IPS-20b (cell line): Measurements from ENCODE around the gene FANK1.
"Not testable (repeated sequence)": the region's sequence is repeated elsewhere in the genome, so short reads cannot be mapped to it uniquely, and the experiment has no call there.

ENCODE experiments used
- H3K27ac ChIP-seq: one replicate; pipeline ENCODE4 v1.5.1; 2013; ENCODE audit warnings: low read length
- H3K27me3 ChIP-seq: 2 replicates; pipeline ENCODE4 v1.6.1; 2013; ENCODE audit warnings: mild to moderate bottlenecking, low read length, inconsistent platforms; ENCODE audit not compliant: insufficient read depth
- H3K36me3 ChIP-seq: 2 replicates; pipeline ENCODE4 v1.6.1; 2013; ENCODE audit warnings: low read depth, mild to moderate bottlenecking, inconsistent platforms, low read length, moderate library complexity; ENCODE audit not compliant: insufficient read depth
- H3K4me1 ChIP-seq: 2 replicates; pipeline ENCODE4 v1.6.1; 2013; ENCODE audit warnings: mild to moderate bottlenecking, control low read depth, inconsistent platforms, low read length, moderate library complexity; ENCODE audit not compliant: insufficient read depth
- H3K4me3 ChIP-seq: 2 replicates; pipeline ENCODE4 v1.5.1; 2013; ENCODE audit warnings: mild to moderate bottlenecking, low read length, inconsistent platforms
- H3K9ac ChIP-seq: 2 replicates; pipeline ENCODE4 v1.6.1; 2013; ENCODE audit warnings: low read depth, mild to moderate bottlenecking, inconsistent platforms, low read length, moderate library complexity
- H3K9me3 ChIP-seq: 2 replicates; pipeline ENCODE4 v1.6.1; 2013; ENCODE audit warnings: mild to moderate bottlenecking, low read depth, low read length, inconsistent platforms; ENCODE audit not compliant: insufficient read depth

FANK1 gene

DNA sequence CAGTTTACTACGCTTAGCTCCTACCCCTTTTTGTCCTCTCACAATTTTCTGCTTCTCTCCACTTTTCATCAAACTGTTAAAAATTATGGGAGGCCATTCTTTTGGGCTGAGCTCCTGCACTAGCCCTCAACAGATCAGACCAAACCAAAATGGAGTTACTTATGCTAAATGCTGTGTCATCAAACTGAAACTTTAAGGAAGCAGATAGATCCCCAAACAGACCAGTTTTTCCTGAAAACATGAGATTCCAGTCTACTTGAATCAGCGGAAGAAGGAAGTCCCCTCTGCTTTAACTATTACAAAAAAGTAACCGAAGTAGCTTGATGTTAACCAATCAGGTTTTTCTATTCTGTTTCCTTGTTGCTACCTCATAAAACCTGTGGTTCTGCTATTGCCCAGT lies 20.6 kb downstream of the FANK1 start:
- H3K4me1 ChIP-seq: no peaks in the 10 kb centered on the region

GRCh38 chr10:125917704-125918361 lies 21.5 kb downstream of the FANK1 start:
- H3K27me3 ChIP-seq, H3K4me1 ChIP-seq, H3K27ac ChIP-seq, H3K36me3 ChIP-seq, H3K9ac ChIP-seq, H3K4me3 ChIP-seq: not testable (repeated sequence)
- peaks cover 10% of the 10 kb centered on the region for H3K9me3 ChIP-seq

More for the DNA sequence above, 20.6 kb downstream of the FANK1 start:
- H3K27me3 ChIP-seq: no peaks in the 10 kb centered on the region
- H3K9me3 ChIP-seq: peaks cover 10% of the 10 kb centered on the region
- H3K9ac ChIP-seq: no peak overlapping the region
- no peaks in the 10 kb centered on the region for H3K36me3 ChIP-seq
- H3K27ac ChIP-seq: no peak overlapping the region
- no peak overlapping the region for H3K4me3 ChIP-seq

DNA sequence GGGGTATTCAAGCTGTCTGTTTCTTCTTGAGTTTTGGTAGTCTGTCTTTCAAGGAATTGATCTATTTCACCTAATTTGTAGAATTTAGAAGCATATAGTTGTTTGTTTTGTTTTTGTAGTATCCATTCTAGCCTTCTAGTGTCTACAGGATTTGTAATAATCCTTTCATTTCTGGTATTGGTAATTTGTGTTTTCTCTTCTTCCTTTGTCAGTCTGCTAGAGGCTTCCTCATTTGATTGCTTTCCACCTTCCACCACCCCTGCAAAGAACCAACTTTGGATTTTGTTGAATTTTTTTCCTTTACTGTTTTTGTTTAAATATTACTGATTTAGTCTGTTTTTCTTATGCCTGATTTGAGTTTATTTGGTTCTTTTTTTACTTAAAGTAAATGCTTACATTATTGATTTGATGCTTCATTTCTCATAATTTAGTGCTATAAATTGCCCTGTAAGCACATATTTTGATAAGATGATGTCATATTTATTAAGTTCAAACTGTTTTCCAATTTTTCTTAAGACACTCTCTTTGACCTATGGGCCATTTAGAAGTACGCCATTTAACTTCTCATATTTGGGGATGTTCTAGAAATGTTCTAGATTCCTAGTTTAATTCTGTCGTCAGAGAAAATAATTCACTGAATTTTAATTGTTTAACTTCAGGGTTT lies 25.4 kb downstream of the FANK1 start:
- H3K27ac ChIP-seq, H3K36me3 ChIP-seq, H3K9ac ChIP-seq, H3K4me1 ChIP-seq, H3K4me3 ChIP-seq, H3K27me3 ChIP-seq: not testable (repeated sequence)
- peaks cover 15% of the 10 kb centered on the region for H3K9me3 ChIP-seq

GRCh38 chr10:125925262-125925834 lies 29.0 kb downstream of the FANK1 start:
- Histone ChIP-seq H3K9ac (no peak overlapping the region), H3K27ac (no peak overlapping the region), H3K36me3 (no peaks in the 10 kb centered on the region), H3K27me3 (no peaks in the 10 kb centered on the region), H3K4me1 (0 out of 2 replicates have a peak, but pooled peaks cover 2% of the 10 kb centered on the region), H3K4me3 (no peak overlapping the region), H3K9me3 (peaks cover 7% of the 10 kb centered on the region)

- H3K36me3 ChIP-seq: no peaks in the 10 kb centered on the region
- H3K9me3 ChIP-seq: peaks cover 7% of the 10 kb centered on the region
- H3K27me3 ChIP-seq: no peaks in the 10 kb centered on the region
- H3K9ac ChIP-seq: no peak overlapping the region
- no peak overlapping the region for H3K4me3 ChIP-seq
- 0 out of 2 replicates have a peak, but pooled peaks cover 2% of the 10 kb centered on the region for H3K4me1 ChIP-seq
- H3K27ac ChIP-seq: no peak overlapping the region
Observed at GRCh38 chr10:125926247-125926646, 29.9 kb downstream of the FANK1 start.

DNA sequence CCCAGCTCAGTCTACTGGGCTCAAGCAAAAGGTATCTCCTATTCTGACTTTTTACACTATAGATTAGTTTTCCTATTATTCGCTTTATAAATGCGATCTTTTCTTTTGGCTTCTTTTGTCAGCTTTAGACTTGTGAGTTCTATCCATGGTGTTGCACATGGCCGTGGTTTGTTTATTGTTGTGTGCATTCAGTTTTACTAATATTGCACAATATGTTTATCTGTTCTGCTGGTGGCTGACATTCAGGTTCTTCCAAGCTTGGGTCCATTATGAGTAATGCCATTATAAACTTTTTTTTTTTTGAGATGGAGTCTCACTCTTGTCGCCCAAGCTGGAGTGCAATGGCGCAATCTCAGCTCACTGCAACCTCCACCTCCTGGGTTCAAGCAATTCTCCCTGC lies 30.9 kb downstream of the FANK1 start:
- H3K4me1 ChIP-seq, H3K4me3 ChIP-seq, H3K27ac ChIP-seq, H3K9me3 ChIP-seq, H3K36me3 ChIP-seq, H3K9ac ChIP-seq, H3K27me3 ChIP-seq: not testable (repeated sequence)

DNA sequence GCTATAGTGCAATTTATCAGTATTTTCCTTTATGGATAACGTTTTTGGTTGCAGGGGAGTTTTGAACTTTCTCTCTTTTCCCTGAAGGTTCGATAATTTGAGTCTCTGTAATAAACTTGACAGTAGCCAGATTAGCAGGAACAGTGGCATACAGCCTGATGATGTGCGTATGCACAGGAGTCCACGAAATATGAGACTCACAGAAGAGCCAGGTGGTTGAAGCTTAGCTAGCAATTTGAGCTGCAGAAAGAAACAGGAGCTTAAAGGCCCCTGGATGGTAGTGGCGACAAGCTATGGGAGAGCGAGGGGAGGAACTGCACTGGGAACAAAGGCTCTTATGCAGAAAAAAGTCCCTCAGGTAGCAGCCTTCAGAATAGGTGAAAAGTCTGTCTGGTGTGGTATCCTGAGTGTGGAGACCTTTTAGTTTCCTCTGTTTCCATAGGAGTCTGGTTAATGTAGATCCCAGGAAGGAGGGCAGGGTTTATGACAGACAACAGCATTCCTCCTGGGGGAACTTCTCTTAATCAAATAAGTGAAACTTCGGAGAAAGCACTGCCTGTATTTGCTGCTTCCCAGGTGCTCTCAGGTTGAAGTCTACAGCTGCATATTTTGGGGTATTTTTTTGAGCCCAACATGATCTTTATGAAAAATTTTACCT lies 32.7 kb downstream of the FANK1 start:
- H3K27ac ChIP-seq: no peak overlapping the region
- no peaks in the 10 kb centered on the region for H3K27me3 ChIP-seq
- no peak overlapping the region for H3K9ac ChIP-seq
- H3K4me3 ChIP-seq: no peak overlapping the region
- peaks cover 3% of the 10 kb centered on the region; the same call in 1 of the 2 replicates for H3K9me3 ChIP-seq
- H3K4me1 ChIP-seq: 0 out of 2 replicates have a peak, but pooled peaks cover 2% of the 10 kb centered on the region
- no peaks in the 10 kb centered on the region for H3K36me3 ChIP-seq

- Histone ChIP-seq H3K27ac (no peak overlapping the region), H3K36me3 (no peaks in the 10 kb centered on the region), H3K9me3 (peaks cover 3% of the 10 kb centered on the region; the same call in 1 of the 2 replicates), H3K27me3 (no peaks in the 10 kb centered on the region), H3K4me1 (0 out of 2 replicates have a peak, but pooled peaks cover 2% of the 10 kb centered on the region), H3K9ac (no peak overlapping the region), H3K4me3 (no peak overlapping the region)
Observed at GRCh38 chr10:125929618-125930017, 33.3 kb downstream of the FANK1 start.

GRCh38 chr10:125933693-125934092 lies 37.3 kb downstream of the FANK1 start:
- H3K9ac ChIP-seq: no peak overlapping the region
- H3K27me3 ChIP-seq: no peaks in the 10 kb centered on the region
- H3K4me3 ChIP-seq: no peak overlapping the region
- H3K27ac ChIP-seq: no peak overlapping the region
- H3K9me3 ChIP-seq: no peaks in the 10 kb centered on the region
- no peaks in the 10 kb centered on the region for H3K36me3 ChIP-seq
- H3K4me1 ChIP-seq: no peaks in the 10 kb centered on the region

GRCh38 chr10:125936331-125936730 lies 40.0 kb downstream of the FANK1 start:
- Histone ChIP-seq H3K4me1 (no peaks in the 10 kb centered on the region), H3K27me3 (no peaks in the 10 kb centered on the region), H3K9ac (no peak overlapping the region), H3K4me3 (no peak overlapping the region), H3K9me3 (no peaks in the 10 kb centered on the region), H3K27ac (no peak overlapping the region), H3K36me3 (no peaks in the 10 kb centered on the region)

- H3K36me3 ChIP-seq: no peaks in the 10 kb centered on the region
- H3K27ac ChIP-seq: no peak overlapping the region
- no peaks in the 10 kb centered on the region for H3K4me1 ChIP-seq
- H3K27me3 ChIP-seq: no peaks in the 10 kb centered on the region
- H3K9ac ChIP-seq: no peak overlapping the region
- peaks cover 17% of the 10 kb centered on the region for H3K9me3 ChIP-seq
- H3K4me3 ChIP-seq: no peak overlapping the region
Observed at GRCh38 chr10:125940515-125940914, 44.2 kb downstream of the FANK1 start.
